ENCODE measurements around the gene SPP2. TPM values are rescaled to one million over a fixed set of nuclear protein-coding genes. Genes with fewer than 3 reads are reported as not detected.

SPP2 gene
- total RNA-seq, 1 donor from 2014 or later, result not detected

DNA sequence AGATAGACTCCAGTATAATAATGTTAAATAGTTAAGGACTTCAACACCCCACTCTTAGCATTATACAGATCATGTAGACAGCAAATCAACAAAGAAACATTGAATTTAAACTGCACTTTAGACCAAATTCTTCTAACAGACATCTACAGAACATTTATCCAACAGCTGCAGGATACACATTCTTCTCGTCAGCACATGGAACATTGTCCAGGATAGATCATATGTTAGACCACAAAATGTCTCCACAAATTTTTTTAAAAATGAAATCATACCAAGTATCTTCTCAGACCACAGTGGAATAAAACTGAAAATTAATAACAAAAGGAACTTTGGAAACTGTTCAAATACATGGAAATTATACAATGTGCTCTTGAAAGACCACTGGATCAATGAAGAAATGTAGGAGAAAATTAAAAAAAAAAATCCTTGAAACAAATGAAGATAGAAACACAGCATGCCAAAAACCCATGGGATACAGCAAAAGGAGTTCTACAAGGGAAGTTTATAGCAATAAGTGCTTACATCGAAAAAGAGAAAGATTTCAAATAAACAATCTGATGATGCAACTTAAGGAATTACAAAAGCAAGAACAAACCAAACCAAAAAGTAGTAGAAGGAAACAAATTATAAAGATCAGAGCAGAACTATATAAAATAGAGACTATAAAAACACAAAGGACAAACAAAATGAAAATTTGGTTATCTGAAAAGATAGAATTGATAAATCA, 12.3 kb upstream of the SPP2 start:
- DNase-seq (ENCODE audit: low read depth in 2 of 2), result no peak

DNA sequence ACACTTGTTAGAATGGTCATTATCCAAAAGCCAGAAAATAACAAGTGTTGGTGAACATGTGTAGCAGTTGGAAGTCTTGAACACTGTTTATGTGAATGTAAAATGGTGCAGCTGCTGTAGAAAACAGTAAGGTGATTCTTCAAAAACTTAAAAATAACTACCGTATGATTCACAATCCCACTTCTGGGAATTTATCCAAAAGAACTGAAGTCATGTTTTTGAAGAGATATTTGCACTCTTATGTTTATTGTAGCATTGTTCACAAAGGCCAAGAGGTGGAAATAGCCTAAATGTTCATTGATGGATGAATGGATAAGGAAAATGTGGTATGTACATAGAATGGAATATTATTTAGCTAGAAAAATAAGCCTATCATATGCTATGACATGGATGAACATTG, 6.3 kb upstream of the SPP2 start:
- DNase-seq (ENCODE audit: low read depth in 2 of 2), result peak in 1 of 2 donors; percentile 57

- DNase-seq (ENCODE audit: low read depth in 2 of 2), result no peak
Observed at GRCh38 chr2:234046521-234046920, 4.0 kb upstream of the SPP2 start.

GRCh38 chr2:234047361-234047760, 3.1 kb upstream of the SPP2 start:
- no peak for DNase-seq (ENCODE audit: low read depth in 2 of 2)

DNA sequence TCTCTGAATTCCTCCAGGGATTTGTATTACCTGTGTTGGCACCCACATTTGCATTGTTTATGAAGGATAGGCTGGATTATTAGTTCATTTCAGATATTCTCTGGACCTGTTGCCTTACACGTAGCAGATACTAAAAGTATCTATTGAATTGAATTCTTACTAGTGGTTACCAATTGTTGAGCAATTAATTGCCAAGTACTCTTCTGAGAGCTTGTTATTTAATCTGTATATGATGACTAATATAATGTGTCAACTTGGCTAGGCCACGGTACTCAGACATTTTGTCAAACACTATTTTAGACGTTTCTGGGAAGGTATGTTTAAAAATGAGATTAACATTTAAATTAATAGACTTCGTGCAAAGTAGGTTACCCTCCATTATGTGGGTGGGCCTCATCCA, 2.5 kb upstream of the SPP2 start:
- no peak for DNase-seq (ENCODE audit: low read depth in 2 of 2)

DNA sequence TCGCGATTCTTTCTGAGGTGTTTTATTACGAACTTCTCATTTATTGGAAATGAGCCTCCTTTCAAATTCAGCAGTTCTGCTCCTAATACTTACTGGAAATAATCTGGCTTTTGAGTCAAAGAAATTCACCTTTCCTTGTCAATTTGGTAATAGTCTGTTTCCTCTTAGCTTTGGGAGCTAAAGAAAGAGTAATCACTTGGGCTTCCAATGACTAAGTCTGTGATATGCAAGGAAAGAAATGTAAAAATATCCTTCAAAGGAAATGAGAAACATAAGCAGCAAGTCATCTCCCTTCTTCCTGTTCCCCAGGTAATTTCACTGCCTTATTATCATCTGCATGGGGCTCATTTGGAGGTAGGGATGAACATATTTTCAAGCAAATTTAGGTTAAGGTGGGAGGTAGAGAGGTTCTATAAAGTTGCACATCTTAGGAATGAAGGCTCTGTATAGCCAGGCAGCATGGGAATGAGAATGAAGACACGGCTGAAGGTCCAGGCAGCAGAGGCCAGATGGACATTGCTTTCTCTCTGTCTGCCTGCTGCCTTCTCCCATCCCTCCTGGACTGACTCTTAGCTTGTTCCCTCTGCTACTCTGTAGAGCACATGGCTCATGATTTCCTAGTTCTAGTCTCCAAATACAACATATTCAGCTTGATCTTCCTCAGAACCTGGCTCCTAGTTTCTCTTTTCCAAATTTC, 1.0 kb downstream of the SPP2 start:
- no peak for DNase-seq (ENCODE audit: low read depth in 2 of 2)

- no peak for DNase-seq (ENCODE audit: low read depth in 2 of 2)
Observed at GRCh38 chr2:234058881-234059280, 8.4 kb downstream of the SPP2 start.

DNA sequence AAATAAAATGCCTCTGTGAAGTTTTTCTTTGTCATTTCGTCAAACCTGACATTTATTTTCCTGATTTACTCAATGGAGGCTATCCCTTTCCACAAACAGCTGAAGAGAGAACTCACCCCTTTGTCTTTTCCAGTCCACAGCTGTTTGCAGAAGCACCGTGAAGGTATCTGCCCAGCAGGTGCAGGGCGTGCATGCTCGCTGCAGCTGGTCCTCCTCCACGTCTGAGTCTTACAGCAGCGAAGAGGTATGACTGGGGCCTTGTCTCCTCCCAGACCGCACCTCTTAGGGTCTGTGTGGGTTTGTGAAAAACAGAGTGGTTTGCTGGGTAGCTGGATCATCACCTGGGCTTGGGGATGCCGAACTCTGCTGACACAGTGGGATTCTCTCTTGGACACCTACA, 9.7 kb downstream of the SPP2 start:
- no peak for DNase-seq (ENCODE audit: low read depth in 2 of 2)

DNA sequence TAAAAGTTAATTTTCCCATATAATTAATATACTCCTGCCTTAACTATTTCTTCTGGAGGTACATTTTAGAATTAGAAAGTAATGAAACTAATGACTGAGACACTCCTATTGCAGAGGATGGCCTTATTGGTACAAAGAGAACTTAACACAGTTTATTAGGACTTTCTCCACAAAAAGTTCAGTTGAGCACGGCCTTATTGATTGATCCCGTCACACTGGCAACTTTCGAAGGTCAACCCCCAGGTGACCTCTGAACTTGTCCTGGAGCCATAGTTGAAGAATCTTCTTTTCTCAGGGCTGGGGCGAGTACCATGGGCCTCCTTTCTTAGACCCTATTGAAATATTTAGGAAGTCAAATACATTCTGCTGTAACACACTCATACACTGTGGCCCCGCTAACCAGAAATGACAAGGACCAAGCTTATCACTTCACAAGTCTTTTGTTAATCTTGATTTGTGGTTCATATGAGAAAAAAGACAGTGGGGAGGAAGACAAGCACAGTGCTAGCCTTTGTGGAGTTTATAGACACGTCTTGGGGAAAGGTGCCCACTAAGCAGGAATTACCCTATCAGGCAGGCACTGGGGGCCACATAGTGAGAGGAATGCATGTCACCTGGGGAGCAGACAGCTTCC, 11.2 kb downstream of the SPP2 start:
- DNase-seq (ENCODE audit: low read depth in 2 of 2), result no peak

DNA sequence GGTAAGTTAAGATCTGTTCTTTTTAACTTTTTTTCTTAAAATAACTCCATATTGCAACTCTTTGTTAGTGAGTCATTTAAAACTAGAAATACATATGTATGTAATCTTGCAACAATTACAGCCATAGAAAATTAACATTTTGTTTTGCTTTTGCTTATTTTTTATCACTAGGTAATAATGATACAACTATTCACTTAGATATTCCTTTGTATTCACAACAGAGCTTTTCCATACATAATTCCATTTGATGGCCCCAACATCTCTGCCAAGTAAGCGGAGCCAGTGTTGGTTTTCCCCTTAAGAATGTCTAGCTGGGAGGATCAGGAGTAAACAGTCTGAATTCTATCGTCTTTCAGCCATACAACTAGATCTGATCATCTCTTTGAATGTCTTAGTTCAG, 16.1 kb downstream of the SPP2 start:
- no peak for DNase-seq (ENCODE audit: low read depth in 2 of 2)

DNA sequence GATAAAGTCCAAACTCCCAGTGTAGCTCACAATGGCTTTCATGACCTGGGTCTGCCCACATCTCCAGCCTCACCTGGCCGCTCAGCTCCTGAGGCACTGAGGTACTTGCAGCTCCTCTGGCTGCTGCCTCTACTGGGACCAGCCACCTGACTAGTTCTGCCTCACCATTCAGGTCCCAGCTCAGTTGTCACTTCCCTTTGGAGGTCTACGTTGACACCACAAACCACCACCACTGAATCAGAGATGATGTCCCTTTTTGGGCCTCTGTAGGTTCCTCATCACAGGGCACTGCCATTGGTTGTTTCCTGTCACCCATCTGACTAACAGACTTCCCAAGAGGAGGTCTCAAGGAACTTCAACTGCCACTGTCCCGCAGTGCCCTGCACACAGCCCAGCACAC, 21.2 kb downstream of the SPP2 start:
- DNase-seq (ENCODE audit: low read depth in 2 of 2), result no peak

GRCh38 chr2:234072454-234072853, 22.0 kb downstream of the SPP2 start:
- no peak for DNase-seq (ENCODE audit: low read depth in 2 of 2)

DNA sequence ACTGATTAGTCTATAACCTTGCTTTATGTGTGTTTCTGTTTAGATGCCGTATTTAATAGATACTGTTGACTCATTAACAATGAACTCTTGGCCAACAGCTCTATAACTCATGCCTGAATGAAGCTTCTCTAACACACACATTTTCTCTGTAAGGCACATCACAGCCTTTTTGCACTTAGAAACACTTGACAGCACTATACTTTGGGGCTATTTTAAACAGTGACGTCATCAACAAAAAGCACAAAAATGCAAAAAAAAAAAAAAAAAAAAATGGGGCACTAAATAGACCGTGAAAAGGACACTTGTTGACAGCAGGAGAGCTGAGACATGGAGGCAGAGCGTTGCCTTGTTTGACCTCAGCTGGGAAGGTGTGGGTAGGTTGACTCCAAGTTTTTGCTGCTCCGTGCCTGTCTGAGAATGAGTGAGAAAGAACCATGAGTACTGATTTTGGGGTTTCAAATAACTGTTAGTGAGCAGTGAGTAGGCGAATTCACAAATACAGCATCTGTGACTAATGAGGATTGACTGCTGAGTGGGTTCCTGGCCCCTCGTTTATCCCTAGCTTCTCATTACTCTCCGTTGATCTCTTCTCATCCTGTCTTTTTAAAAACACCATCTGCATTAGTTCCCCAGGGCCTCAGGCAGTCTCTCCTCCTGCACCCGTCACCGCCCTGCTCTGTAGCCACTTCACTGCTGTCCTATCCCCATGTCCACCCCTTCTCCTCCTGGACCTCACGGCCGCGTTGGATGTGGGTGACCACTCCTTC, 24.4 kb downstream of the SPP2 start:
- no peak for DNase-seq (ENCODE audit: low read depth in 2 of 2)

- DNase-seq (ENCODE audit: low read depth in 2 of 2), result no peak
Observed at GRCh38 chr2:234075518-234075915, 25.0 kb downstream of the SPP2 start.

GRCh38 chr2:234075947-234076346, 25.4 kb downstream of the SPP2 start:
- DNase-seq (ENCODE audit: low read depth in 2 of 2), result no peak

DNA sequence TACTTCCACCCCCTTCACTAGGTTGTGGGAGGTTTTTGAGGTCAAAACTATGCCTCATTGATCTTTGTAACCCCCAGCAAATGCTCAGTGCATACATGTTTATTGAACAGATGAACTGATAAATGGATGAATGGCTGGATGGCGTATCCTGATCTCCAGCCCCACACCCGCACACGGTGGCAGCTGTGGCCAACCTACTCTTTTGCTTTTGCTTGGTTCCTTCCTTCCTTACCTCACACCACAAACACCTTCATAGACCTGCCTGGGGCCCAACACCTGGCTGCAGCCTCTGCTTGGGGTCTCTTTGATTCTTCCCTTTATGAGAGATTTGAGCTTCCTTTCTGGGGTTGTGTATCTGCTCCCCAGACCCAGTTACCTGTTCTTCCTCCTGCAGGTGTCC, 25.9 kb downstream of the SPP2 start:
- DNase-seq (ENCODE audit: low read depth in 2 of 2), result no peak

DNA sequence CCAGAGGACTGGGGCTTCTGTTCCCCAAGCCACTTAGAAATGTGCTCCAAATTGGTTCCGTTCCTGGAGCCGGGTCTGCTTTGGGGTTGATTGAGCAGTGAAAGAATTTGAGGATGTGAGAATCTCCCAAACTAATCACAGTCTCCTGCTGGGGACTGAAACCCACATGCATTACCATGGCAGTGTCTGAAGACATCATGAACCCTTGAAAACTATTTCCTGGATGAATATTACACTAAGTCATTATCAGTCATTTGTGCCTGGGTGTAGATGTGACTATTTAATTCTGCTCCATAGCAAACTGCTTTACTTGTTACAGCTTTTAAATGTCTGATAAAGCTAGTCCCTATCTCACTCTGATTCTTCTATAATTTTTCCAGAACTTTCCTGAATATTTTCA, 27.6 kb downstream of the SPP2 start:
- DNase-seq (ENCODE audit: low read depth in 2 of 2), result no peak

DNA sequence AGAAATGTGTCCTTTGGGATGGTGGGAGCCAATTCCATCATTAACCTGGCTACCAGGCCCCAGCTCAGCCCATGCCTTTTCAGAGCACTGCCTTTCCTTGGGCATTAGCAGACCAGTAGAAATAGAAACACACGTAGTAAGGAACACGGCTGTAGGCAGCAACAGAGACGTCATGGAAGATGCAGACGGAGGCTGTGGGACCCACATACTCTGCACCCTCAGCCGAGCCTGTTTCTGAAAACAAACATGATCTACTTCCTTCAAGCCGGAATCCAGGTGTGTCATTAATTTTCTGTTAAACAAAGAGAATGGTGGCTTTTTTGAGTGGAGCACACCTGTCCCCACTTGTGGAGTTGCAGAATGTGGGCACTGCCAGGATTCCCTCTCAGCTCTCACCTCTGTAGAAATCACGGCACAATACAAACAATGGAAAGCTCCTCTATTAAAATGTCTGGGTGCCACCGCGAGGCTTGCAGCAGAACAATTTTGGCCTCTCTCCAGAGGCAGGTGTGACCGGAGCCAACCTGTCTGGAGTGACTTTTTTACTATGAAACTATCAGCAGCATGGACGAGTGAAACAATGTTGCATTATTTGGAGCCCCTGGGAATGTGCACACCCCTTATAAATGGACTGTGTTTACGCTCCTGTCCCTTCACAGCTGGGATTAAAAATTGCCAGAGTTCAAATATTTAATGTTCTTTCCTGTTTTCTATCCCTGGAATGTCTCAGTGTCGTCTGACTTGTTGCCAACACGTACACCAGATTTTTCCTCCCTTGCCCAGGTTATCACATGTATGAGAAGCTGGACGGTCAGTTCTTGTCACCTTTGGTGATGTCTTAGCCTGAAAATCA, 31.7 kb downstream of the SPP2 start:
- peak in 1 of 2 donors; percentile 28 for DNase-seq (ENCODE audit: low read depth in 2 of 2)

GRCh38 chr2:234083572-234084348, 33.3 kb downstream of the SPP2 start:
- no peak for DNase-seq (ENCODE audit: low read depth in 2 of 2)

GRCh38 chr2:234091432-234091879, 41.0 kb downstream of the SPP2 start:
- peak in 1 of 2 donors; percentile 51 for DNase-seq (ENCODE audit: low read depth in 2 of 2)
